Testis (tissue), 2 donors: Measurements from ENCODE around the gene LIPE.

Experiments
- CTCF ChIP-seq, 3 experiments: fragments of 450-650 bp in 2 of 3; fragments of 200-600 bp in 1 of 3; sonication (generic) in 1 of 3; IDR thresholded peaks; one replicate each; pipeline ENCODE4 v1.5.1; 2016 to 2019; ENCODE audit warnings: antibody characterized with exemption in 3 of 3, mild to moderate bottlenecking in 2 of 3, moderate library complexity in 1 of 3
- POLR2A ChIP-seq: fragments of 450-650 bp; IDR thresholded peaks from one replicate; pipeline ENCODE4 v1.6.1; 2017; ENCODE audit warnings: antibody characterized with exemption, mild to moderate bottlenecking, moderate library complexity

GRCh38 chr19:42402376-42403116 lies 24.6 kb downstream of the LIPE start:
- TF ChIP-seq CTCF (IDR thresholded peaks at IDR 0.05) (no peak), POLR2A (no peak)
